Activated CD4-positive, alpha-beta T cell treated with anti-CD3 and anti-CD28 coated beads, Interleukin-2, amount 10 ng/mL, durations not matched to agents 24 days and 14 days (primary cell): Measurements from ENCODE around the gene PRSS33. TPM values are rescaled to one million over a fixed set of nuclear protein-coding genes. Genes with fewer than 3 reads are reported as not detected.

ENCODE experiments used
- DNase-seq: peaks from one replicate; pipeline ENCODE4 v3.0.0; 2022
- H3K27ac Mint-ChIP-seq: one replicate; pipeline ENCODE4 v1.8.0; 2022; ENCODE audit warnings: mild to moderate bottlenecking, mixed read lengths
- H3K27me3 Mint-ChIP-seq: one replicate; pipeline ENCODE4 v1.8.0; 2022; ENCODE audit warnings: mixed read lengths
- H3K36me3 Mint-ChIP-seq: one replicate; pipeline ENCODE4 v1.8.0; 2022; ENCODE audit warnings: low read depth, mild to moderate bottlenecking, mixed read lengths
- H3K4me1 Mint-ChIP-seq: one replicate; pipeline ENCODE4 v1.8.0; 2021; ENCODE audit warnings: mixed read lengths
- H3K4me3 Mint-ChIP-seq: one replicate; pipeline ENCODE4 v1.8.0; 2022; ENCODE audit warnings: mild to moderate bottlenecking, moderate library complexity, mixed read lengths
- H3K9me3 Mint-ChIP-seq: one replicate; pipeline ENCODE4 v1.8.0; 2021; ENCODE audit warnings: mixed read lengths
- intact Hi-C: fragments of 100-400 bp; cut with micrococcal nuclease; formaldehyde crosslinking; loops from one replicate; pipeline ENCODE4 v1.15.1; 2023
- total RNA-seq: library from RNA; stranded (reverse); gene quantifications from 2 replicates; pipeline ENCODE4 v1.2.3, GENCODE V29; 2022

Gene PRSS33
- total RNA-seq, 1 donor from 2014 or later = not detected

DNA sequence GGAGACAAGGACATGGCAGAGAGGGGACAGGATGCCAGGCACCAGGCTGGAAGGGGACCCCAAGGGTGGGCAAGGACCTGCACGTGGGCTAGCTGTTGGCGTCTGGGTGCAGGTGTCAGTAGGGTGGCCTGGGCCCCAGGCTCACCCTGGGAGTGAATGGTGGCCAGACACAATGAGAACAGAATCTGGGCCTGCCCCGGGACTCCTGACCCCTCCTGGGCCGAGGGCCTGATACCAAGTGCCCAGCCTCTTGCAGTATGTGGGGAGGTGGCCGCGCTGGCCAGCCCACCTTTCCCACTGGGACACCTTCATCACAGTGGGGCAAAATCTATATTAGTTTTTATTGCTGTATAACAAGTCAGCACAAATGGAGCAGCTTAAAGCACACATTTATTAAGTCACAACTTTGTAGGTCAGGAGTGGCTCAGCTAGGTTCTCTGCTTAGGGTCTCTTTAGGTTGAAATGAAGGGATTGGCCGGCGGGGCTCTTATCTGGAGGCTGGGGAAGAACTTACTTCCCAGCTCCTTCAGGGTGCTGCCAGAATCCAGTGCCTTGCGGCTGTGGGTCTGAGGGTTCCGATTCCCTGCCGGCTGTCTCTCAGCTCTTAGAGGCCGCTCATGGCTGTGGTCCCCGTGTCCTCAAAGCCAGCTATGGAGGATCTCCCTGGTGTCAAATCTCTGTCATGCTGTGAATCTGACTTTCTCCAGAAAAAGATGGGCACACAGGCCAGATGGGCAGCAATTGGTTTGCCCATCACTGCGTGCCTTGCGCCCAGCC, 3.6 kb downstream of the PRSS33 start:
- H3K4me3 Mint-ChIP-seq = no peak overlapping the region
- intact Hi-C loops = no loop called here

DNA sequence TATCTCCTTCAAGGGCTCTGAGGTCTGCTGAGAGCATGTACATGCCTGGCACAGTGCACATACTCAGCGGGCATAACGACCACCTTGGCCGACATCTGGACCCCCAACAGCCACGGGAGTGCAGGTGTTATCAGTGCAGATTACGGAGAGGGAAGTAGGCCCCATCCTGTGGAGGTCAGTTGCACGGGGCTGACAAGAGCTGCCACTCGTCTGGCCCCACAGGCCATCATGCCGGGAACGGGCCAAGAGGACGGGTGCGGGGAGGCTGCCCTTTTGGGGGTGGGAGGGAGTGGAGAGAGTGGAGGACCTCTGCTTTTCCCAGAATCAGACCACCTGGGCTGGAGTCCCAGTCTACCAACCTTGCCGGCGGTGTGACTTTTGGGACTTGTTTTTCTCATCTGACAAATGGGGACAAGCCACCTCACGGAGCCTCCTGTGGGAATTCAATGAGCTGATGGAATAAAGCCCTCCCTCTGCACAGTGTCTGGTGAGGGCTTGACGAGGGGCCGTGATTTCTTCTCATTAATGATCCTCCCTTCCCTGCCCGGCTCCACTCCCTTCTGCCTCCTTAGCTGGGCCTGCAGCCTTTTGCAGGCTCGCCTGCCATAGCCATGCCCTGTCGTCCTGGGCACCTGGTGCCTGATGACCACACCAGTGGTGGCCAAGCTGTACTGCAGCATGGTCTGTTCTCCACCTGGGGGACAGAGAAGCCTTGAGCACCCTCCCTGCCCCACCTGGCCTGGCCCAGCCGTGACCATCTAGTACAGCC, 4.6 kb downstream of the PRSS33 start:
- peaks cover 18% of the 10 kb centered on the region for H3K27me3 Mint-ChIP-seq
- no peak overlapping the region for H3K27ac Mint-ChIP-seq
- DNase-seq = no peak
- no peak overlapping the region for H3K4me3 Mint-ChIP-seq
- intact Hi-C loops = no loop called here
- peaks cover 2% of the 10 kb centered on the region for H3K36me3 Mint-ChIP-seq
- H3K9me3 Mint-ChIP-seq = no peaks in the 10 kb centered on the region
- H3K4me1 Mint-ChIP-seq = peaks cover 11% of the 10 kb centered on the region

More for the DNA sequence above, 3.6 kb downstream of the PRSS33 start:
- no peaks in the 10 kb centered on the region for H3K9me3 Mint-ChIP-seq
- peaks cover 3% of the 10 kb centered on the region for H3K4me1 Mint-ChIP-seq
- no peak overlapping the region for H3K27ac Mint-ChIP-seq
- no peak for DNase-seq
- H3K27me3 Mint-ChIP-seq = peaks cover 22% of the 10 kb centered on the region
- no peaks in the 10 kb centered on the region for H3K36me3 Mint-ChIP-seq

DNA sequence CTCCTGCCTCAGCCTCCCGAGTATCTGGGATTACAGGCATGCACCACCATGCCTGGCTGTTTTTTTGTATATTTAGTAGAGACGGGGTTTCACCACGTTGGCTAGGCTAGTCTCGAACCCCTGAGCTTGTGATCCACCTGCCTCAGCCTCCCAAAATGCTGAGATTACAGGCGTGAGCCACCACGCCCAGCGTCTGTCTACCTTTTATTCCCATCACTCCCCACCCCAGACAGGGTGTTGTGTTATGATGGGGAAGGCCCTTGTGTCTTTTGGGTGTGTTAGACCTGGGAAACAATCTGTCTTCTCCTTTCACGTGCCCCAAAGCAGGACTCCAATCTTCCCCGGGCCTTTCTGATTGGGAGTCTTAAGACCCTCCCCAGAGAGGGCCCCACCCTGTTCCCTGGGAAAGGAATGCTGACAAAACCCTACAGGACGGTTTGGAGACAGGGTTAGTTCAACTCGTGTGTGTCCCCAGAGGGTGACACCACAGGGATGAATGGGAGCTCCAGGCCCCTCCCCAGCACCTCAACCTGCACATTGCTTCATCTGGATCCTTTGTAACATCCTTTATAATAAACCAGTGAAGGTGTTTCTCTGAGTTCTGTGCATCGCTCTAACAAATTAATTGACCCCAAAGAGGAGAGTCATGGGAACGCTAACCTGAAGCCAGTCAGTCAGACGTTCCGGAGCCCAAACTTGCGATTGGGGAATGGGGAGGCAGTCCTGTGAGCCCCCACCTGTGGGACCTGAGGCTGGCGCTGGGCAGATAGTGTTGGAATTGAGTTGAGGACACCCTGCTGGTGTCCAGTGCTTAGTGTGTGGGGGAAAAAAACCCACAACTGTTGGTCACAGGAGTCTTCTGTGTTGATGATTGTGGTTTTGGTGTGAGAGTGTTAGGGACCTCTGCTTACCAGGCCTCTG, 7.1 kb downstream of the PRSS33 start:
- intact Hi-C loops = loop anchor here (5.0 kb wide), 1 partner anchor 87 kb away; no protein-coding TSS in a partner anchor
- H3K27me3 Mint-ChIP-seq = peaks cover 7% of the 10 kb centered on the region

DNA sequence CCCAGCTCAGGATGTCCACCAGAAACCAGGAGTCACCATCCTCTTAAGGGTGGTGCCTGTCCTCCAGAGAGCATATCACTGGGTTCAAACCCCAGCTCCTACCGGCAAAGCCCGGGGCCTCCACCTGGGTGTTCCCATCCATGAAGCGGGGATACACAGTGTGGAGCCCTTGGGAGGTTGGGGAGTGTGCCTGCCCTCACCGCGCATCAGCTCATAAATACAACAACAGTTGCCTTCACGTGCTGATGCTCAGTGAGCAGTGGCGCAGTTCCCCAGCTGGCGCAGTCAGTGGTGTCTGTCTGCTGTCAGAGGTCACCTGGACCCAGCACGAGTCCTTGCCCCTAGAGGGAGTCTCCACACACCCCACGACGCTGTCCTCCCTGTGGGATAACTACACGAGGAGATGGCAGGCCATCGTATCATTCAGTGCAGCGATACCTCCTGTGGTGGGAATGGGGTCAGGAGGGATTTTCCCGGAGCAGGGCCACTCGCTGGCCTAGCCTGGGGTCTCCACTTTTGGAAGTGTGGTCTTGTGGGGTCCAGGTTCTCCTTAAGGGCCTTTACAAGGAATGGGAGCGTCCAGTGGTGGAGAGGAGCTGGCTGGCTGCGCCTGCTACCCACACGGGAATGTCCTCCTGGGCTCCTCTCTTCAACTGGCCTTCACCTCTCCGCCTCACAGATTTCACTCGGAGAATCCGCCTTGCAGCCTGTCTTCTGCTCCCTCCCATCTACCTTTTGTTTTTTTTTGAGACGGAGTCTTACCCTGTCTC, 8.0 kb downstream of the PRSS33 start:
- Mint-ChIP-seq H3K9me3 (no peaks in the 10 kb centered on the region), H3K4me1 (peaks cover 23% of the 10 kb centered on the region), H3K36me3 (peaks cover 10% of the 10 kb centered on the region), H3K27me3 (peaks cover 2% of the 10 kb centered on the region), H3K4me3 (peak overlapping the region; percentile 92), H3K27ac (peak overlapping the region; percentile 25)
- DNase-seq = no peak
- intact Hi-C loops = loop anchor here (5.0 kb wide), 1 partner anchor 88 kb away; no protein-coding TSS in a partner anchor

More for the DNA sequence above, 7.1 kb downstream of the PRSS33 start:
- Mint-ChIP-seq H3K27ac (no peak overlapping the region), H3K4me3 (peak overlapping the region; percentile 19), H3K9me3 (no peaks in the 10 kb centered on the region), H3K4me1 (peaks cover 22% of the 10 kb centered on the region), H3K36me3 (peaks cover 6% of the 10 kb centered on the region)
- DNase-seq = no peak

DNA sequence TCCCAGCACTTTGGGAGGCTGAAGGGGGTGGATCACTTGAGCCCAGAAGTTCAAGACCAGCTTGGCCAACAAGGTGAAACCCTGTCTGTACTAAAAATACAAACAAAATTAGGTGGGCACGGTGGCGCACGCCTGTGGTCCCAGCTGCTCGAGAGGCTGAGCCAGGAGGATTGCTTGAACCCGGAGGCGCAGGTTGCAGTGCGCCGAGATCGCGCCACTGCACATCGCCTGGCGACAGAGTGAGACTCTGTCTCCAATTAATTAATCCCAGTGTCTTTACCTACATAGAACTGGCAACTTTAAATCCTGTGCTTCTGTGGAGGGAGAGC, 8.8 kb downstream of the PRSS33 start:
- intact Hi-C loops = loop anchor here (5.0 kb wide), 1 partner anchor 89 kb away; no protein-coding TSS in a partner anchor
- Mint-ChIP-seq H3K4me1 (peaks cover 23% of the 10 kb centered on the region), H3K9me3 (no peaks in the 10 kb centered on the region), H3K4me3 (peak overlapping the region; percentile 92), H3K36me3 (peaks cover 14% of the 10 kb centered on the region), H3K27me3 (no peaks in the 10 kb centered on the region), H3K27ac (peak overlapping the region; percentile 95)
- DNase-seq = no peak

DNA sequence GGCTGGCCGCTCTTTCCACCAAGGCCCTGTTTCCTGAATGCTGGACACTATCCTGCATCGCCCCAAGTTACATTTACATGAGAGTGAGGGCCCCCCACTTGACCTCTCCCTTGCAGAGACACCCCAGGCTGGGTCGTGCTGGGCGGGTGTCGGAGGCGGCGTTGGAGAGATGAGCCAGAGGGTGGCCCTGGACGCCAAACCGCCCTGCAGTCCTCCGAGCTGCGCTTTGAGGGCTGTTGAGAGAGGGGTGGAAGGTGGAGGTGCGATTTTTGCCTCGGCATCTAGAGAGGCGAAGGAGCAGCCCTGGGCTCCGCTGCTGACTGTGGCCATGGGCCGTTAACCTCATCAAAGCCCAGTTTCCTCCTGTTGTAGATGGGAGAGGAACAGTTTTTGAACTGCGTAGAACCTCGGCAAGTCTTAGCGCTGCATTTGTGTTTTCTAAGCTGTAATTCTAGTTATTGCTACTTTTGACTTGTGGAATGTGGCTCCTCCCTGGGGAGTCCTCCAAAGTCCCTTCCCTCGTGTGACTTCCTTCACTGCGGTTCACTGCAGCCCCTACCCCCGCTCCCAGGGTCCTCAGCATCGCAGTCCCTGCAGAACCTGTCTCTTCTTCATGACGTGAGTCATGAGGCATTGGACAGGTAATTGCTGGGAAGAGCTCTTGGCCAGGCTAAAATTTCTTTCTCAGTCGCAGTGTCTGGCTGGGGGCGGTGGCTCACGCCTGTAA, 9.3 kb downstream of the PRSS33 start:
- intact Hi-C loops = loop anchor here (1.0 to 5.0 kb wide), 2 partner anchors 26 to 89 kb away; partner anchors contain the start of gene SRRM2
- Mint-ChIP-seq H3K9me3 (no peaks in the 10 kb centered on the region), H3K27me3 (no peaks in the 10 kb centered on the region), H3K4me3 (peak overlapping the region; percentile 92), H3K4me1 (peaks cover 23% of the 10 kb centered on the region), H3K27ac (peak overlapping the region; percentile 95), H3K36me3 (peaks cover 17% of the 10 kb centered on the region)
- peak; percentile 80 for DNase-seq

DNA sequence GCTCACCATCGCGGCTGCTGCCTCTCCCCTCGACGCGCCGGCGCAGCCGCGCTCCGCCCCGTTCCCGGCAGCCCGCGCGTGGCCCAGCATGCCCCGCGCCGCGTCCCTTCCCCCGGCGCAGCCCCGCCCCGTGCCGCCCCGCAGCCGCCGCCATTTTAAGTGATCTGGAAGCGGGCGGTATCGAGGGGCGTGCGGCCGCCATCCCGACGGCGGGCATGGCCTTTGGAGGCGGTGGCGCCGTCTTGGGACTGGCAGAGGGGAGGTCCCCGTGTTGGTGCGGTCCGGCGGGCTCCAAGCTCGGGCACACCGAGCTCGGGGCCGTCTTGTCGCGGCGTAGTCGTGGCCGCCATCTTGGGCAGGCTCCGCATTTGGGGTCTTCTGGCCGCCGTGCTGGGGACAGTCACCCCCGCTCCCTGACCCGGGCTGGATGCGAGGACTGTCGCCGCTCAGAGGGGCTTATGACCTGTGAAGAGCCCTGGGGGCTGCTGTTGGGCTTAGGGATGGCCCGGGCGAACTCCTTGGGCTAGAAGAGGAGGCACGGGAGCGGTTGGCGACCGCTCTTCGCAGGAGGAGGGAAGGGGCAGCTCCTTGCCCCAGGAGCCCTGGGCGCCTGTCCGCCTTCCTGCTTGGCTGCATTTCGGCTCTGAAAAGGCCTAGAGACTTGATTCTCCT, 10.0 kb downstream of the PRSS33 start, which contains the start of gene ELOB:
Gene ELOB (minus strand): TSS at position 50 of the 672 bp plus-strand sequence. CDS start 41 bp downstream, at position 9.
- Mint-ChIP-seq H3K27me3 (no peaks in the 10 kb centered on the region), H3K36me3 (peaks cover 22% of the 10 kb centered on the region), H3K4me1 (peaks cover 25% of the 10 kb centered on the region), H3K4me3 (peak within 1 kb of the TSS; percentile 92), H3K9me3 (no peaks in the 10 kb centered on the region), H3K27ac (peak within 1 kb of the TSS; percentile 95)
- DNase-seq = peak; percentile 97
- intact Hi-C loops = loop anchor here (1.0 to 5.0 kb wide), 2 partner anchors 25 to 90 kb away; partner anchors contain the start of gene SRRM2

DNA sequence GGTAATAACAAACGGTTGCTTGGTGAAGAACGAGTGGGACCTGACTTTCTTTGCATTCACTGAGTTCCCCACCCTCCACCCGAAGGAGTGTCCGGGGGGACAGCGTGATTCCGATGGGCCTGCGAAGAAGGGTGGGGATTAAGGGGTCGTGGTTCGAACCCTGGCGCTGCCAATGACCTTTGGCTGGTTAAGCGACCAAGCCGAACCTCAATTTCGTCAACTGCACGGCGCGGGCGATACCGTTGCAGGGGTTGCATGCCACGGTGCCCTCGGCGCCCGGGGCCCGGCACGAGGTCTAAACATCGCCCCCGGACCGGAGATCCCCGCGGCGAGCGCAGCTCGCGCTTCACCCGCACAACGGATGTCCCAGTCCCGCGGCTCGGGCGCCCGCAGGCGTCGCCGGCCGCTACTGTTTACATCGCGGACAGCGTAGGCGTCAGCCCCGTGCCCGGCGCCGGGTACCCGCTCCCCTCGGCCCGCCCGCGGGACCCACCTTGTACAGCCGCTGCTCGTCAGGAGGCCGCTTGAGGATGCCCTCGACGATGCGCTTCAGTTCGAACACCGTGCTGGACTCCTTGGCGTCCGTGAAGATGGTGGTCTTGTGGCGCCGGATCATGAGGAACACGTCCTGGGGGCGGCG, 10.7 kb downstream of the PRSS33 start:
- H3K4me3 Mint-ChIP-seq = peak overlapping the region; percentile 92
- DNase-seq = peak; percentile 81

DNA sequence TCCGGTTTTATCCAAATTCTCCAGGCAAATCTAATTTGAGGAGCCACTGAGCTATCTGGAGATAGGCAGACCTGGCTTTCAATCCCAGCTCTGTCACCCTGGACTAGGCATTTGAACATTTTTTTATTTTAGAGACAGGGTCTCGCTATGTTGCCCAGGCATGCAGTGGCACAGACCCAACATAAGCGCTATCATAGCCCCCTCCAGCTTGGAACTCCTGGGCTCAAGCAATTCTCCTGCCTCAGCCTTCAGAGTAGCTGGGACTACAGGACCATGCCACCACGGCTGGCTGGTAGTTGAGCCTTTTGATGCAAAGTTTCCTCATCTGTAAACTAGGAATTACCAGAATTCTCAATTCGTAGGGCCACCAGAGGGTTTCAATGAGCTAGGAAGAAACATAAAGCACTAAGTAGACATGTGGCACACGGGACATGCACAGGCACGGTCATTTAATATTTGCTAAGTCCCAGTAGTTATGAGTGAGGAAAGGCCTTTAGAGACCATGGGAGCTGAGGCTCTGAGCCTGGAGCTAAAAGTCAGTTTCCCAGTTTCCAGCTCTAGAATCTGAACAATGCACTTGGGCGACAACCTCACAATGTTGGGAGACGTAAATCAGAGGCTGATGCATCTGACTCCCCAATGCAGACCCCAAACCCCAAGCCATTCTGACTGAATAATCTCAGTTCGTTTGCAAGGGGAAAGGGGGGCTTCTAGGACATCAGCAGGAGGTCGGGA, 11.4 kb downstream of the PRSS33 start:
- Mint-ChIP-seq H3K4me3 (peak overlapping the region; percentile 92), H3K36me3 (peaks cover 34% of the 10 kb centered on the region), H3K27me3 (no peaks in the 10 kb centered on the region), H3K4me1 (peaks cover 28% of the 10 kb centered on the region), H3K9me3 (no peaks in the 10 kb centered on the region), H3K27ac (peak overlapping the region; percentile 95)
- DNase-seq = peak; percentile 62
- intact Hi-C loops = loop anchor here (5.0 kb wide), 1 partner anchor 91 kb away; no protein-coding TSS in a partner anchor

More for the DNA sequence above, 10.7 kb downstream of the PRSS33 start:
- peaks cover 28% of the 10 kb centered on the region for H3K36me3 Mint-ChIP-seq
- no peaks in the 10 kb centered on the region for H3K27me3 Mint-ChIP-seq
- H3K9me3 Mint-ChIP-seq = no peaks in the 10 kb centered on the region
- peak overlapping the region; percentile 95 for H3K27ac Mint-ChIP-seq
- peaks cover 28% of the 10 kb centered on the region for H3K4me1 Mint-ChIP-seq
- intact Hi-C loops = loop anchor here (1.0 to 5.0 kb wide), 2 partner anchors 24 to 91 kb away; partner anchors contain the start of gene SRRM2

DNA sequence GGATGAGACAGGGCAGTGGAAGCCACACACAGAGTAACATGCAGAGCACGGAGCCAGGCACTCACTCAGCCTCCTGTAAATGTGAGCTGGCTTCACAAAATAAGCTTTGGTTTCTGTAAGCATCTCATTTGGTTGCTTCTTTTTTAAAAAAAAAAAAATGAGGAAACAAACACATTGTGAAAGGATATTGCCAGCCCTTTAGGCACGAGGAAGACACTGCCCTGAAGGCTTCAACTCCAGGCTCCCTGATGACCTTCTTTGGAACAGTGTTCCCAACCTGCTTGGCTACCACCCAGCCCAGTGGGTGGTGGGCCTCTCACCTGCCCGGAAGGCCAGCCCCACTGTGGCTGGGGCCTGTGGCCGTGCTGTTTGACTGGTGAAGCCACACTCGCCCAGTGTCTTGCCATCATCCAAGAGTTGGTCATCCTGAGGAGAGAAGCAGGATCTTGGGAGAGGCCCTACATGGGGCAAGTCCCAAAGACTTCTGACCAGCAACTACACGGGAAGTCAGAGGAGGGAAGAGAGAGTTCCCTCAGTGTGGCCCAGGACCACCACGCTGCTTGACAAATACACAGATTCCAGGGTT, 12.1 kb downstream of the PRSS33 start:
- Mint-ChIP-seq H3K4me1 (peaks cover 28% of the 10 kb centered on the region), H3K36me3 (peaks cover 37% of the 10 kb centered on the region), H3K27me3 (no peaks in the 10 kb centered on the region), H3K9me3 (no peaks in the 10 kb centered on the region), H3K27ac (peak overlapping the region; percentile 32), H3K4me3 (peak overlapping the region; percentile 92)
- intact Hi-C loops = loop anchor here (5.0 kb wide), 1 partner anchor 92 kb away; no protein-coding TSS in a partner anchor
- DNase-seq = peak; percentile 57
